Body of pancreas (tissue), 4 donors: ENCODE measurements around the gene PECR. TPM values are rescaled to one million over a fixed set of nuclear protein-coding genes. Genes with fewer than 3 reads are reported as not detected.

Experiments
- ATAC-seq: fragments of 150-250 bp; one replicate; pipeline ENCODE4 v1.9.1; 2016
- DNase-seq, 4 donors: peaks; one replicate each; pipeline ENCODE4 v3.0.0-alpha.2; 2019
- H3K27ac ChIP-seq, 4 donors: fragments of 200-600 bp; sonication (generic); 1 replicate in 3 of 4; 2 replicates in 1 of 4; pipeline versions ENCODE4 v1.5.1 to v1.6.1; 2016 to 2019; ENCODE audit warnings: mild to moderate bottlenecking in 1 of 4, mixed read lengths in 1 of 4, moderate library complexity in 1 of 4
- H3K27me3 ChIP-seq, 2 donors: fragments of 200-600 bp; sonication (generic); one replicate each; pipeline ENCODE4 v1.6.0; 2016; ENCODE audit warnings: mild to moderate bottlenecking in 1 of 2
- H3K36me3 ChIP-seq, 2 donors: fragments of 200-600 bp; sonication (generic); replicated peaks in 1 of 2; 2 replicates each; pipeline ENCODE4 v1.5.1; 2016; ENCODE audit warnings: low read depth in 2 of 2; ENCODE audit not compliant: insufficient read depth in 1 of 2
- H3K4me1 ChIP-seq: fragments of 200-600 bp; sonication (generic); one replicate; pipeline ENCODE4 v1.6.0; 2016
- H3K4me3 ChIP-seq, 2 donors: fragments of 200-600 bp; sonication (generic); 1 replicate in 1 of 2; 2 replicates in 1 of 2; pipeline ENCODE4 v1.5.1; 2016 to 2019
- H3K9me3 ChIP-seq, 3 donors: fragments of 200-600 bp; sonication (generic); 1 replicate in 2 of 3; 2 replicates in 1 of 3; pipeline ENCODE4 v1.5.1; 2016
- CTCF ChIP-seq, 7 experiments: fragments of 450-650 bp in 4 of 7; fragments of 200-600 bp in 3 of 7; sonication (generic) in 3 of 7; IDR thresholded peaks; one replicate each; pipeline ENCODE4 v1.5.1; 2016 to 2019; ENCODE audit warnings: antibody characterized with exemption in 7 of 7
- POLR2A ChIP-seq, 3 donors: fragments of 450-650 bp; IDR thresholded peaks; one replicate each; pipeline ENCODE4 v1.6.1; 2016; ENCODE audit warnings: antibody characterized with exemption in 3 of 3, mild to moderate bottlenecking in 2 of 3
- WGBS, 2 donors: methylation state at CpG; one replicate each; pipeline ENCODE4 v1.1.5; 2017; 5-methylcytosine and 5-hydroxymethylcytosine counted together
- intact Hi-C: fragments of 100-400 bp; cut with DNase I; formaldehyde crosslinking; loops from one replicate; pipeline ENCODE4 v1.15.1; 2023
- total RNA-seq, 2 donors: library from RNA; depleted of rRNA; stranded (reverse); fragments of >200 nt; gene quantifications; one replicate each; pipeline ENCODE4 v1.1.0, GENCODE V29; 2016

PECR gene
- total RNA-seq, 2 donors from 2014 or later: 5.9 to 6.5 TPM

- no peak overlapping the region for H3K4me3 ChIP-seq
- no peak overlapping the region for H3K27ac ChIP-seq
- WGBS, 2 donors: 88 to 95% methylated on average over 1 of the region's 1 CpG
- no peak for ATAC-seq
- H3K27me3 ChIP-seq: no peaks in the 10 kb centered on the region
- intact Hi-C loops: no loop called here
- DNase-seq: no peak
- TF ChIP-seq POLR2A (IDR thresholded peaks at IDR 0.05): no peak
- no peak for TF ChIP-seq CTCF (IDR thresholded peaks at IDR 0.05)
- peaks cover 16% of the 10 kb centered on the region for H3K4me1 ChIP-seq
- no peaks in the 10 kb centered on the region for H3K9me3 ChIP-seq
- no peaks in the 10 kb centered on the region for H3K36me3 ChIP-seq
Observed at GRCh38 chr2:216074794-216075193, 6.8 kb downstream of the PECR start.

- no peak overlapping the region for H3K27ac ChIP-seq
- H3K9me3 ChIP-seq: no peaks in the 10 kb centered on the region
- H3K36me3 ChIP-seq: no peaks in the 10 kb centered on the region
- DNase-seq: no peak
- H3K27me3 ChIP-seq: no peaks in the 10 kb centered on the region
- no peak for ATAC-seq
- H3K4me1 ChIP-seq: peaks cover 16% of the 10 kb centered on the region
- intact Hi-C loops: no loop called here
- WGBS, 2 donors: 57 to 74% methylated on average over 1 of the region's 1 CpG
- TF ChIP-seq POLR2A (IDR thresholded peaks at IDR 0.05) (no peak), CTCF (IDR thresholded peaks at IDR 0.05) (no peak)
- H3K4me3 ChIP-seq: no peak overlapping the region
Observed at GRCh38 chr2:216074380-216074779, 7.2 kb downstream of the PECR start.

GRCh38 chr2:216073773-216074172 lies 7.8 kb downstream of the PECR start:
- no peaks in the 10 kb centered on the region for H3K27me3 ChIP-seq
- TF ChIP-seq POLR2A (IDR thresholded peaks at IDR 0.05): no peak
- no peak for TF ChIP-seq CTCF (IDR thresholded peaks at IDR 0.05)
- H3K9me3 ChIP-seq: no peaks in the 10 kb centered on the region
- no peak for ATAC-seq
- DNase-seq: no peak
- no peak overlapping the region for H3K4me3 ChIP-seq
- H3K4me1 ChIP-seq: peaks cover 15% of the 10 kb centered on the region
- intact Hi-C loops: no loop called here
- H3K27ac ChIP-seq: no peak overlapping the region
- H3K36me3 ChIP-seq: no peaks in the 10 kb centered on the region

- H3K27ac ChIP-seq: no peak overlapping the region
- H3K27me3 ChIP-seq: no peaks in the 10 kb centered on the region
- intact Hi-C loops: no loop called here
- no peak for DNase-seq
- no peaks in the 10 kb centered on the region for H3K9me3 ChIP-seq
- no peak overlapping the region for H3K4me3 ChIP-seq
- TF ChIP-seq CTCF (IDR thresholded peaks at IDR 0.05) (no peak), POLR2A (IDR thresholded peaks at IDR 0.05) (no peak)
- peaks cover 13% of the 10 kb centered on the region for H3K4me1 ChIP-seq
- ATAC-seq: no peak
- no peaks in the 10 kb centered on the region for H3K36me3 ChIP-seq
Observed at GRCh38 chr2:216072473-216072872, 9.1 kb downstream of the PECR start.

GRCh38 chr2:216071111-216071851 lies 10.3 kb downstream of the PECR start:
- H3K27ac ChIP-seq: no peak overlapping the region
- H3K4me3 ChIP-seq: no peak overlapping the region
- 78 to 85% methylated on average over 12 of the region's 12 CpGs for WGBS, 2 donors
- no peaks in the 10 kb centered on the region for H3K9me3 ChIP-seq
- intact Hi-C loops: no loop called here
- no peak for TF ChIP-seq POLR2A (IDR thresholded peaks at IDR 0.05)
- TF ChIP-seq CTCF (IDR thresholded peaks at IDR 0.05): no peak
- H3K4me1 ChIP-seq: peaks cover 9% of the 10 kb centered on the region
- ATAC-seq (no peak), DNase-seq (no peak)
- H3K27me3 ChIP-seq: no peaks in the 10 kb centered on the region
- H3K36me3 ChIP-seq: no peaks in the 10 kb centered on the region
